CD4-positive, alpha-beta memory T cell (primary cell): ENCODE data around the gene GDPD2. TPM values are rescaled to one million over a fixed set of nuclear protein-coding genes. Genes with fewer than 3 reads are reported as not detected.

Source experiments
- CTCF ChIA-PET: fragments of 350-600 bp; sonication (Branson Sonifier 250); formaldehyde crosslinking; loops from one replicate; lab custom pipeline; 2021; ENCODE audit warnings: inconsistent platforms; ENCODE audit not compliant: partially characterized antibody; lab: Charles Lee
- POLR2A ChIA-PET: fragments of 350-600 bp; sonication (Branson Sonifier 250); formaldehyde crosslinking; loops from one replicate; lab custom pipeline; 2021; ENCODE audit not compliant: partially characterized antibody; lab: Charles Lee
- DNase-seq, 5 donors: peaks; one replicate each; pipeline versions ENCODE4 v3.0.0 to v3.0.0-alpha.2; 2020 to 2022; ENCODE audit warnings: mixed read lengths in 1 of 5
- H3K27ac ChIP-seq: one replicate; pipeline ENCODE4 v1.7.0; 2013; ENCODE audit warnings: low read depth, low read length
- H3K27me3 ChIP-seq: 2 replicates; pipeline ENCODE4 v1.7.0; 2013; ENCODE audit warnings: mild to moderate bottlenecking, low read length, moderate library complexity; ENCODE audit not compliant: insufficient read depth
- H3K36me3 ChIP-seq: 2 replicates; pipeline ENCODE4 v1.7.0; 2013; ENCODE audit warnings: mild to moderate bottlenecking, low read length, moderate library complexity; ENCODE audit not compliant: insufficient read depth
- H3K4me1 ChIP-seq: 2 replicates; pipeline ENCODE4 v1.7.0; 2013; ENCODE audit warnings: mild to moderate bottlenecking, low read length, moderate library complexity; ENCODE audit not compliant: insufficient read depth
- H3K4me3 ChIP-seq, 2 donors: one replicate each; pipeline ENCODE4 v1.7.0; 2013; ENCODE audit warnings: low read length in 2 of 2, mild to moderate bottlenecking in 1 of 2
- H3K9me3 ChIP-seq, 2 donors: one replicate each; pipeline ENCODE4 v1.7.0; 2013; ENCODE audit warnings: low read length in 2 of 2, control low read depth in 1 of 2; ENCODE audit not compliant: control insufficient read depth in 1 of 2
- H3K27ac Mint-ChIP-seq, 7 donors: one replicate each; pipeline ENCODE4 v1.8.0; 2020 to 2021; ENCODE audit warnings: mixed read lengths in 7 of 7, mild to moderate bottlenecking in 6 of 7, inconsistent platforms in 3 of 7, moderate library complexity in 3 of 7
- H3K27me3 Mint-ChIP-seq, 2 donors: one replicate each; pipeline ENCODE4 v1.8.0; 2020 to 2021; ENCODE audit warnings: mixed read lengths in 2 of 2
- H3K36me3 Mint-ChIP-seq, 2 donors: one replicate each; pipeline ENCODE4 v1.8.0; 2020 to 2021; ENCODE audit warnings: mixed read lengths in 2 of 2, inconsistent platforms in 1 of 2, mild to moderate bottlenecking in 1 of 2
- H3K4me1 Mint-ChIP-seq, 4 donors: one replicate each; pipeline ENCODE4 v1.8.0; 2020 to 2021; ENCODE audit warnings: mixed read lengths in 4 of 4, mild to moderate bottlenecking in 1 of 4
- H3K4me3 Mint-ChIP-seq, 8 donors: one replicate each; pipeline ENCODE4 v1.8.0; 2020 to 2021; ENCODE audit warnings: mixed read lengths in 8 of 8, mild to moderate bottlenecking in 7 of 8, moderate library complexity in 6 of 8, inconsistent platforms in 3 of 8
- H3K9me3 Mint-ChIP-seq, 8 donors: one replicate each; pipeline ENCODE4 v1.8.0; 2020 to 2021; ENCODE audit warnings: mixed read lengths in 8 of 8, mild to moderate bottlenecking in 5 of 8, inconsistent platforms in 3 of 8, moderate library complexity in 1 of 8
- intact Hi-C: fragments of 100-400 bp; cut with micrococcal nuclease; formaldehyde crosslinking; loops from one replicate; pipeline ENCODE4 v1.15.1; 2023
- polyA plus RNA-seq, 2 donors: library from polyadenylated mRNA; unstranded; fragments of 300-500 nt; fragmentation: Illumina TruSeq; gene quantifications; one replicate each; pipeline ENCODE4 v1.2.3, GENCODE V29; 2021
- total RNA-seq, 2 experiments: library from RNA; stranded (reverse); gene quantifications; one replicate each; pipeline ENCODE4 v1.2.3, GENCODE V29; 2021

GDPD2 gene
- total and polyA plus RNA-seq, 4 experiments from 2014 or later = not detected

DNA sequence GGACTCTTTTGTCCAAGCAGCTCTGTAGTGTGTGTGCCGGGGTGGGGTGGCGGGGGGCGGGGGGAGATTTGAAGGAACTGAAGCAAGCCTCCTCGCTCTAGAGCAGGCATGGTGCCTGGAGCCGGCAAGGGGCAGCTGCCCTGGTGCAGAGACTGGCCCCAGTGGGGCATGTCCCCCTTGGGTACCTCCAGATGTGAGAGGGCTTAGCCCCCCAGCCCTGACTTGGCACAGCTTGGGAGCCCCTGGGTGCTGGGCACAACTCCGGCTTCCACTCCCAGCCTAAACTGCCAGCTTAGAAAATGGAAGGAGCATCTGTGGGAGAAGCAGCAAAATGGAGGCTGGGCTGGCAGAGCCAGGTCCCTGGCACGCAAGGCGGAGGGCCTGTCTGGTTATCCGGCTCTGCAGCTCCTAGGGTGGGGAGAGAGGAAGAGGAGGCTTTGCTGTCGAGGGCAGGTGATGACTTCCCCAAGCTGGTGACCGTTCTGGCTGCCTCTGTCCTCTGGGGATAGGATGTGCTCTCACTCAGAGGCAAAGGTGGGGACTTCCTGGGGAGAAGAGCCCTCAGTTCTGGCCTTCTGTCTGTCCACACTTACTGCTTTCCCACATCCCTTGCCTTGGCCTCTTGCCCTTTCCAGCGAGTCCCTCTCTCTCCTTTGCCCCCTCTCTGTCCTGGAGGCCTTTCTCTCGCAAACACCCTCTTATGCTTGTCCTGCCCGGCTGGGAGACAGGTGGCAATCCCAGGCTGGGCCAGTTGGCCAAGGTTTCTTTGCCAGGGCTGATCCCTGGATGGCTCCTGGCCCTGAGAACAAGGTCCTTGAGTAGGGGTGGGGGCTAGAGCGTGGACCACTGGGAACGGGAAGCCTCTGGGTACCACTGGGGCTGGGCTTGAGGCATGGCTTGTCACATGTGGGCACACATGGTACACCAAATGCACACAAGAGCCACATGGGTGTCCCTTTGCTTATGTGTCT lies 23.6 kb downstream of the GDPD2 start:
- Mint-ChIP-seq H3K4me1 (peaks cover 0 to 1% (median under 1%) of the 10 kb centered on the region in 4 donors), H3K36me3 (no peaks in the 10 kb centered on the region)

DNA sequence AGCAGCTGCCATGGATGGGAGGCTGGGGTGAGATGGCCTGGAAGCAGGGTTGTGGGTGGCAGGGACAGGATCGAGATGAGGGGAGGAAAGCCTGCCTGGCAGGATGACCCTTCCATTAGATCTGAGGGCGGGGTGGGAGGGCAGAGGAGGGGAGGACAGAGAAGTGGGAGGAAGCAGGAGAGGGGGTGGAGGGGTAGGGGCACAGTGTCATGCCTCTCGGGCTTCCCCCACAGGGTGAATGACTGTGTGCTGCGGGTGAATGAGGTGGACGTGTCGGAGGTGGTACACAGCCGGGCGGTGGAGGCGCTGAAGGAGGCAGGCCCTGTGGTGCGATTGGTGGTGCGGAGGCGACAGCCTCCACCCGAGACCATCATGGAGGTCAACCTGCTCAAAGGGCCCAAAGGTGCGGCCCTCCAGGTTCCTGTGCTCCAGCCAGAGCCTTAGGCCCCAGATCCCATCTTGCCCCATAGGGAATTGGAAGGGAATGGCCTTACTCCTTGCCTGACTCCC lies 26.4 kb downstream of the GDPD2 start:
- H3K9me3 Mint-ChIP-seq = no peaks in the 10 kb centered on the region
- peaks cover 3 to 5% of the 10 kb centered on the region in 2 donors for H3K27me3 Mint-ChIP-seq
- Histone ChIP-seq H3K4me3 (no peak overlapping the region), H3K36me3 (no peaks in the 10 kb centered on the region), H3K27me3 (no peaks in the 10 kb centered on the region), H3K27ac (no peak overlapping the region), H3K9me3 (no peaks in the 10 kb centered on the region), H3K4me1 (peaks cover 16% of the 10 kb centered on the region)
- peaks cover 11 to 26% (median 20%) of the 10 kb centered on the region in 4 donors for H3K4me1 Mint-ChIP-seq
- H3K4me3 Mint-ChIP-seq = no peak overlapping the region
- no peak for DNase-seq
- ChIA-PET CTCF (no interaction called here), POLR2A (no interaction called here)
- peak overlapping the region in 1 of 7 donors; percentile 52 for H3K27ac Mint-ChIP-seq
- no peaks in the 10 kb centered on the region for H3K36me3 Mint-ChIP-seq
- intact Hi-C loops = no loop called here

More for the DNA sequence above, 23.6 kb downstream of the GDPD2 start:
- peaks cover 4% of the 10 kb centered on the region for H3K27me3 ChIP-seq
- ChIA-PET POLR2A (no interaction called here), CTCF (interaction anchor here (0.7 to 3.1 kb wide), 2 partner anchors 9 to 218 kb away, joined by 3 to 11 read pairs; no protein-coding TSS in a partner anchor)
- DNase-seq = no peak
- Mint-ChIP-seq H3K4me3 (peak overlapping the region in 1 of 8 donors; percentile 30), H3K9me3 (no peaks in the 10 kb centered on the region), H3K27me3 (peaks cover 6 to 15% of the 10 kb centered on the region in 2 donors), H3K27ac (no peak overlapping the region)
- H3K4me1 ChIP-seq = peaks cover 2% of the 10 kb centered on the region
- H3K4me3 ChIP-seq = no peak overlapping the region
- H3K27ac ChIP-seq = no peak overlapping the region
- intact Hi-C loops = no loop called here
- no peaks in the 10 kb centered on the region for H3K36me3 ChIP-seq
- H3K9me3 ChIP-seq = no peaks in the 10 kb centered on the region

DNA sequence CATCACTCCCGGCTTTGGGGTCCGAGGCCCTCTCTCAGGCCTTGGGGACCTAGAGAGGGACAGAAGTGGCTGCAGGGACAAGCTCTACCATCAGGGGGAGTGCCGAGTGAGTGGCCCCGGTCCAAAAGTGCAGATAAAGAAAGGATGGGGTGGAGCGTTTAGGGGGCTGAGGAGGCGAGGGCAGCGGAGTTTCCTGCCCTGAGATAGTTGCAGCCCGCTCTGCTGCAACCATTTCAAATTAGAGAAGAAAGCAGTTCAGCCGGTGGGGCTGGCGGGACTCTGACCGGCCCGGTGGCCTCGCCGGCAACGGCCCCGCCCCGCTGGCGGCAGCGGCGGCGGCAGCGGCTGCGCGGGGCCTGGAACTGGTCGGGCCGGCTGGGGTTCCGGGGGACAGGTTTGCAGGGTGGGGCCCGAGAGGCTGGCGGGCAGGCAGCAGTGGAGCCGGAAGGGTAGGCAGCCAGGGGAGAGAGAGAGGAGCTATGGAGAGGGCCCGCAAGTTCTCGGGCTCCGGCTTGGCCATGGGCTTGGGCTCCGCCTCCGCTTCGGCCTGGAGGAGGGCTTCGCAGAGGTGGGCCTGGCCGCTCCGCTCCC lies 29.1 kb downstream of the GDPD2 start:
- H3K27me3 Mint-ChIP-seq = no peaks in the 10 kb centered on the region
- peak overlapping the region; percentile 80 to 94 (median 91) for H3K27ac Mint-ChIP-seq
- no peaks in the 10 kb centered on the region for H3K9me3 ChIP-seq
- ChIA-PET CTCF (interaction anchor here (1.1 to 4.7 kb wide), 6 partner anchors 8 to 212 kb away, joined by 3 to 23 read pairs (median 5); no protein-coding TSS in a partner anchor), POLR2A (interaction anchor here (0.9 to 2.8 kb wide), 4 partner anchors 17 to 730 kb away, joined by 3 to 14 read pairs (median 4); partner anchors contain the start of gene IGBP1)
- H3K4me1 ChIP-seq = peaks cover 33% of the 10 kb centered on the region
- H3K27me3 ChIP-seq = no peaks in the 10 kb centered on the region
- H3K36me3 Mint-ChIP-seq = no peaks in the 10 kb centered on the region
- peak overlapping the region in 1 of 2 donors; percentile 56 for H3K4me3 ChIP-seq
- no peaks in the 10 kb centered on the region for H3K9me3 Mint-ChIP-seq
- peaks cover 23 to 48% (median 32%) of the 10 kb centered on the region in 4 donors for H3K4me1 Mint-ChIP-seq
- intact Hi-C loops = loop anchor here (5.0 kb wide), 2 partner anchors 305 to 320 kb away; partner anchors contain the start of gene IGBP1
- DNase-seq = peak; percentile 44 to 62 (median 53)
- peak overlapping the region; percentile 90 to 94 (median 92) for H3K4me3 Mint-ChIP-seq
- no peaks in the 10 kb centered on the region for H3K36me3 ChIP-seq
- H3K27ac ChIP-seq = peak overlapping the region; percentile 38

GRCh38 chrX:70453024-70453618 lies 30.0 kb downstream of the GDPD2 start:
- CTCF ChIA-PET = interaction anchor here (1.5 to 4.7 kb wide), 3 partner anchors 9 to 211 kb away, joined by 5 to 23 read pairs (median 5); no protein-coding TSS in a partner anchor
- Mint-ChIP-seq H3K4me3 (peak overlapping the region; percentile 62 to 92 (median 82)), H3K9me3 (no peaks in the 10 kb centered on the region), H3K27me3 (no peaks in the 10 kb centered on the region), H3K4me1 (peaks cover 23 to 48% (median 32%) of the 10 kb centered on the region in 4 donors), H3K27ac (peak overlapping the region; percentile 38 to 91 (median 74)), H3K36me3 (no peaks in the 10 kb centered on the region)
- DNase-seq = no peak
- no peaks in the 10 kb centered on the region for H3K36me3 ChIP-seq
- no peaks in the 10 kb centered on the region for H3K27me3 ChIP-seq
- H3K27ac ChIP-seq = peak overlapping the region; percentile 38
- peak overlapping the region in 1 of 2 donors; percentile 56 for H3K4me3 ChIP-seq
- no peaks in the 10 kb centered on the region for H3K9me3 ChIP-seq
- H3K4me1 ChIP-seq = peaks cover 33% of the 10 kb centered on the region
- POLR2A ChIA-PET = interaction anchor here (1.4 to 2.8 kb wide), 2 partner anchors 18 to 320 kb away, joined by 5 to 14 read pairs; partner anchors contain the start of gene IGBP1
- intact Hi-C loops = loop anchor here (5.0 kb wide), 2 partner anchors 304 to 321 kb away; partner anchors contain the start of gene IGBP1

GRCh38 chrX:70454441-70455365 lies 31.6 kb downstream of the GDPD2 start:
- peak overlapping the region; percentile 57 to 60 for H3K4me3 ChIP-seq
- POLR2A ChIA-PET = interaction anchor here (1.2 to 2.6 kb wide), 2 partner anchors 20 to 321 kb away, joined by 3 to 12 read pairs; partner anchors contain the start of gene IGBP1
- no peaks in the 10 kb centered on the region for H3K36me3 ChIP-seq
- Mint-ChIP-seq H3K4me3 (peak overlapping the region; percentile 77 to 90 (median 88)), H3K27ac (peak overlapping the region; percentile 78 to 94 (median 92)), H3K27me3 (no peaks in the 10 kb centered on the region), H3K9me3 (no peaks in the 10 kb centered on the region), H3K4me1 (peaks cover 23 to 48% (median 32%) of the 10 kb centered on the region in 4 donors), H3K36me3 (peaks cover 0 to 5% of the 10 kb centered on the region in 2 donors)
- intact Hi-C loops = loop anchor here (1.0 to 5.0 kb wide), 4 partner anchors 20 to 322 kb away; partner anchors contain the start of gene IGBP1
- no peaks in the 10 kb centered on the region for H3K9me3 ChIP-seq
- H3K4me1 ChIP-seq = peaks cover 33% of the 10 kb centered on the region
- peak; percentile 68 to 92 (median 73) for DNase-seq
- H3K27me3 ChIP-seq = no peaks in the 10 kb centered on the region
- CTCF ChIA-PET = interaction anchor here (1.0 to 4.7 kb wide), 6 partner anchors 8 to 210 kb away, joined by 4 to 23 read pairs (median 6); partner anchors contain the start of gene DLG3
- H3K27ac ChIP-seq = peak overlapping the region; percentile 60
